Measurements from ENCODE around the gene OR52D1.

The OR52D1 gene

DNA sequence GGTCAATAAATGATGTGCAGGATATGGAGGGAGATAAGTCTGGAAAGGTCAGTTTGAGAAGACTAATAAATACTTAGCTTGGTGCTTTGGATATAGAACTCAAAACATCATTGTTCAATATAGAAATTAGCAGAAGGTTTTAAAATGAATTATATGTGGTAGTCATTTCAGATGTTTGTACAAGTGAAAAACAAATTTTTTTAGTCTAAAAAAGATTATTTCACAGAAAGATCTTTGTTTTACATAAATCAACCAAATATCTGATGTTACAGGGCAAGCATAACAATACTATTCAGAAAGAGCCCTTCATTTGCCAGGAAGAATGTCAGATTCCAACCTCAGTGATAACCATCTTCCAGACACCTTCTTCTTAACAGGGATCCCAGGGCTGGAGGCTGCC lies at the start of gene OR52D1:
Gene OR52D1, plus strand, starts transcription at position 301 of the 400 bp plus-strand sequence. Its CDS starts 22 bp downstream, at position 323.
- DNase-seq, result no peak

GRCh38 chr11:5441414-5441813 lies 47.1 kb upstream of the OR52D1 start, which contains the start of gene OR51I1:
Gene OR51I1, minus strand, starts transcription at chr11:5441514. Its CDS starts 0 bp downstream, at chr11:5441514.
- no peak for DNase-seq

DNA sequence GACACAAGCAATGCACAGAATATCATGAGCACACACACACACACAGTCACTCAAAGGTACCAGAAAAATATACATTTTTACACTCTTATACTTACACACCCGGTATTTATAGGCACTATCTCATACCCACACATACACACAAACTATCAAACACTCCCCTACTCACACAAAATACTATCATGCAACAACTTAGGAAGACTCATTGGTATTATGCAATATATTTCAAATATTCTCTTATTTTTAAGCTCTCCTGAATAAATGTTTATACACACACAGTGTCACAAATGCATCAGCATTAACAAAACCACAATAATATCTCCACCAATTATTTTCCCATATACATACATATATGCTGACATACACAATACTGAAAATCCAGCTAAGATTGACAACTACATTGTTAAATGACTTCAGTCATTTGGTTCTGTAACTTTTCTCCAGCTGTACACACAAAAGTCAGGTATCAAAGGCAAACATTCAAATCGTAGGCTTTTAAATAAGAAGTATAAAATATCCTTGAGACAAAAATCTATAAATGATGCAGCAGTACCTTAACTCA lies 44.6 kb upstream of the OR52D1 start:
- no peak for DNase-seq

- no peak for DNase-seq
Observed at GRCh38 chr11:5449023-5449422, 39.5 kb upstream of the OR52D1 start, which contains the start of gene OR51I2. Gene OR51I2, plus strand, starts transcription at chr11:5449323. Its CDS starts 4,166 bp downstream, at chr11:5453489.

DNA sequence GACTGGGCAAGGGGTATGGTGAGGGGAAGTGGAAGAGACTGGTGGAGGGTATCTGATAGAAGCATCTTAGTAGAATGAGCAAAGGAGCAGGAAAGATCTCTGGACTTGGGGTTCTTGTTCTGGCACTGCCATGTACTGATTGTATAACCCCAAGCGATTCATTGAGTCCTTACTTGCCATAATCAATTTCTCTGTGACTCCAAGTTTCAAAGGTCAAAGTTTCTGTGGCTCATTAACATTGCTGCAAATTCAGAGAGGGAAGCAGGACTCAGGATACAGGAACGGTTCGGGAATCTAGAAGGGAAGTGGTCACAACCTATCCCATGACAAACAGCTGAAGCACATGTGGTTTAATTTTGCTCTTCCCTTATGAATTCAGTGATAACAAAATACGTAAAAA lies 39.1 kb upstream of the OR52D1 start:
- no peak for DNase-seq

DNA sequence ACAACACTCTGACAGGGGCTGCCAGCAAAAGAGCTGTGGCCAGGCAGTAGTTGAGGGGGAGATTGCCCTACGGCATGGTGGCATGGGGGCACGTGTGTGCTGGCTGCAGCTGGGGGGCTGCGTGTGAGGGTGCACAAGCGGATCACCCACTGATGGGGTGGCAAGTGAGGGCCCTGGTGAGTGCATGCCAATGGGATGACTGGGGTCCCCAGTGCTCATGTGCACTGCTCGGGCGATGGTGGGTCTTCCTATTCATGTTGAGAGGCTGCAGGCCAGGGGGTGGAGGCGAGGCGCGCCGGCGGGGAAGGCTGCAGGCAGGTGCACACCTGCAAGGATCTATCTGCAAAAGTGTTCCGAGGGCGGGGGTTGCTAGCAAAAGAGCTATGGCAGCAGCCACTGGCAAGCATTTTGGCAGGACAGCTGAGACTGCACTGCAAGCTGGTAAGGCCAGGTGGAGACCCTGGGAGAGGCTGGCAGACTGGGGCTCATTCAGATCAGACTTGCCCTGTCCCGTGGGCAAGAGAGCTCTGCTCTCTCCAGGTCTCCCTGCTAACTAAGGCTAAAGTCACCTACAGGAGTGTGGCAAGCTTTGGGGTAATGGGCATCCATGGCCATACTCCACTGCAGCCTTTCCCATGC lies 27.4 kb upstream of the OR52D1 start:
- DNase-seq, result no peak

DNA sequence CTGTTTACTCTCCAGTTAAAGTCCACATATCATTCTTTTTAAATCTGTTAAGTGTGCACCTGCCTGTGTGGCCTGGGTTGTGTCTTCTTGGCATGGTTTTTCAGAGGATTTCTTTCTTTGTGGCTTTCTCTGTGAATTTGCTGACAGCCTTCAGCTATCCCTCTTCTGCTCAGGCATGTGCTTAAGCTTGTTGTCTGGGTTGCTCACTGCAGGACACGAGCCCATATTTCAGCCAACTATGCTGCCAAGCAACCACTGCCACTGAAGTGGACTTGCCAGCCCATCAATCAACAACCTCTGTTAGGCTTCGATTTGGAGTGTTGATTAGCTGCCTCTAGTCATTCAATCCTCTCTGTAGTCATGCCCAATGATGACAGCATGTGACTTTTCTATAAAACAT lies 21.0 kb upstream of the OR52D1 start:
- DNase-seq, result no peak

DNA sequence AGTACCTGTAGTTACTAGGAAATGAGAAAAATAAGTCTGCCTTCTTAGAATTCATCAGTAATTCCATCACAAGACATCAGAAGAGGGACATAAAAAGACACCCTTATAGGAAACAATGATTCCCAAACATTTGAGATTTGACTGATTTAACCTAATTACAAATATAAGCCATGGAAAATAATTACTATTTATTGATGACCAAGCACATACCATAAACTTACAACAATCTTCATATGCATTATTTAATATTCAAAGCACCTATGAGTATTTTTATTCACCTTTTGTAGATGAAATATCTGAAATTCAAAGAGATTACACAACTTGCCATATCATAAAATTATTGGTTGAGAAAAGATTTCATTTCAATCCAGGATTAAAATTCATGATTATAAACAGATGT lies 14.6 kb upstream of the OR52D1 start:
- no peak for DNase-seq

DNA sequence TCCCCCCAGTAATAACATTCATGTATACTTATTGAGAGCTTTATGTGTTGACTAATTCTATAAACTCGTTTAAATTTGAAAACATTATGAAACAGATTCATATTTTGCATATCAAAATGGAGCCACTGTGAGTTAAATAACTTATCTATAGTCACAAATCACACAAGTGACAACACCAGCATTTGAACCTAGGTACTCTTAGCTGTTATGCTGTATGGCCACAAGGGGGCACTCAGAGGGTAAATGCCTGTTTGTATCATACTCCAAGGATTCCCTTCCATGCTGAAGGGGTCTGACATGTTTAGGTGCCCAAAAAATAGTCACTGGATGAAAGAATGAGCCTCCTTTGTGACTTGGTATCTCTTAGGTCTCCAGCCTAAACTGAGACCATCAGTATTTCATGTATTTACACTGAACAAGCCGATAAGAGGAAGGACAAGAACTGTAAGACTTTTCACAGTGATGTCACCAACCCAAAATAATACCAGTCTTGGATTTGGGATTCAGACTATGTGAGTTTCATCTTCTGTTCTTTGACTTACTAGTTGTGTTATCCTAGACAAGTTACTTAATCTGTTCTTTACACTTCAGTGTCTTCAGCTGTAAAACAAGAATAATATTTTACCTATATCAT lies 12.2 kb upstream of the OR52D1 start:
- DNase-seq, result no peak

GRCh38 chr11:5486003-5486402 lies 2.5 kb upstream of the OR52D1 start:
- DNase-seq, result no peak

- DNase-seq, result no peak
Observed at GRCh38 chr11:5486421-5486820, 2.1 kb upstream of the OR52D1 start.

GRCh38 chr11:5488798-5489399 lies 414 bp downstream of the OR52D1 start:
- DNase-seq, result no peak

GRCh38 chr11:5489576-5490357 lies 1.3 kb downstream of the OR52D1 start:
- no peak for DNase-seq

DNA sequence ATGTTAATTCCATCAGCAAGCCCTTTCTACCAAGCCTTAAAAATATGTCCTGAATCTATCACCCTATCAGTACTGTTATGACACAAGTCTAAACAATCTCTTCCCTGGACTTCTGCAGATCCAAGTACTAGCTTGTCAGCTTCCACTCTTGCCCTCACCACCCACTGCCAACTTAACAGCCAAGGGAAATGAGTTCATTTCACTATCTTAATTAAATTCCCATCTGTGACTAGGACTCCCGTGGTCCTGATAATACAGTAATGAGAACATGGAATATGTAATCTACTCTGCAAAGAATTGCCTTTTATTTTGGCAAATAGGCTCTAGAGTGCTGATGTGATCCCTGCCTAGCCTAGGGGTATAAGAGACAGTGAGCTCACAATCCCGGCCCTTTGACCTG lies 11.2 kb downstream of the OR52D1 start:
- no peak for DNase-seq

DNA sequence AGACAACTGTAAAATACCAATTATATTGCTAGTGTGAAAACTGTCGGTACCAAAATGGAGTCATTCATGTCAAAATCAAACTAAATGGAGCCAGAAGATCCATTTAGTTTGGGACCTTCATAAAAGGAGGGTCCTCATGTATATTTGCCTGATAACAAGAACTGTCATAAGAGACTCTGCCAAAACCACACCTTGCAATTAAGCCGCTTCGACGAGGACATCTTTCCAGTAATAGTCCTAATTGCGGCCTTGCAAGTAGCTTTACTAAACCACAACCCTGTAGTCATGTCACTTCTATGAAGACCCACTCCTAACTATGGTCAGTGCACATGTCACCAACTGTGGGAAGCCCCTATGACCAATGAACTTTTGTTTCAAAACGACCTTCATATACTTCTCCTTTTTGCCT lies 11.9 kb downstream of the OR52D1 start:
- no peak for DNase-seq

DNA sequence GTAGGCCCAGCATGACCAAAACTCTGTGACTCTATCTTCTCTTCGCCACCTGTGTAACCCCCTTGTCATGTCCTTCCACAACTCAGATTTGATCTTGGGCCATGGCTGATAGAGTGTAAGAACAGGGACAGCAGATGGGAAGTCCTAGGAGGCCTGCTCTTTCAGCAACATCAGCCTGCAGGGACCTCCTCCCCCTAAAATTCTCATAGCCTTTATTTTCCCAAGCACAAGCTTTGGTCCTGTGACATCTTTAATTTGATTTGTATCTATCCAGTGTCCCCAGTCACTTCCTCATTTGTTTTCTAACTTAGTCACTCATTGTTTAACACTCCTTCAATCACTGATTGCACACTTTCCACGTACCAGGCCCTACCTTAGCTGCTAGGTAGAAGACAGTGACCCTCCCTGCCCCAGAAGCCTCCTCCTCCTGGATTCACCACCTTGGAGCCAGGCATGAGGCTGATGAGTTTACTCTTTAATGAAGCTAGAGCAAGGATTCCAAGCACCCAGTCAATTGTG lies 16.0 kb downstream of the OR52D1 start:
- DNase-seq, result no peak

GRCh38 chr11:5505363-5506048 lies 17.0 kb downstream of the OR52D1 start:
- no peak for DNase-seq

- DNase-seq, result no peak
Observed at GRCh38 chr11:5507177-5507932, 18.9 kb downstream of the OR52D1 start.

- no peak for DNase-seq
Observed at GRCh38 chr11:5507933-5508305, 19.4 kb downstream of the OR52D1 start.

- DNase-seq, result no peak
Observed at GRCh38 chr11:5508605-5509004, 20.1 kb downstream of the OR52D1 start.

- no peak for DNase-seq
Observed at GRCh38 chr11:5509803-5510202, 21.3 kb downstream of the OR52D1 start, which contains the start of gene UBQLN3. Gene UBQLN3, minus strand, starts transcription at chr11:5509957. Its CDS starts 399 bp downstream, at chr11:5509558.

All from activated CD8-positive, alpha-beta memory T cell treated with anti-CD3 and anti-CD28 coated beads, Interleukin-2, amount 50 U/mL, for 48 hours (primary cell).